ENCODE measurements around the gene PTPRT. TPM values are rescaled to one million over a fixed set of nuclear protein-coding genes. Genes with fewer than 3 reads are reported as not detected.

The PTPRT gene
- total and polyA plus RNA-seq, 7 donors, result under 0.01 to 0.09 (median 0.03) TPM; not detected in 1

GRCh38 chr20:43151256-43151655, 38.5 kb downstream of the PTPRT start:
- no peaks in the 10 kb centered on the region for H3K36me3 ChIP-seq (ENCODE audit: insufficient read depth in 1 of 2, low read depth in 1 of 2)
- H3K4me1 ChIP-seq, result no peaks in the 10 kb centered on the region
- H3K27ac ChIP-seq, result no peak overlapping the region
- no peak for DNase-seq
- H3K27me3 ChIP-seq (ENCODE audit: insufficient read depth in 3 of 3, low read length in 2 of 3), result peaks cover 0 to 2% (median 0%) of the 10 kb centered on the region in 3 donors
- H3K9me3 ChIP-seq, result no peaks in the 10 kb centered on the region
- 59 to 90% (median 80%) methylated on average over 2 of the region's 2 CpGs for WGBS, 3 donors
- no peak overlapping the region for H3K4me3 ChIP-seq
- TF ChIP-seq CTCF (IDR thresholded peaks at IDR 0.05), result no peak
- ATAC-seq, result no peak
- intact Hi-C loops (cut with DNase I), result no loop called here

GRCh38 chr20:43140726-43141125, 49.0 kb downstream of the PTPRT start:
- Histone ChIP-seq H3K9me3 (peaks cover 3% of the 10 kb centered on the region), H3K36me3 (ENCODE audit: insufficient read depth in 1 of 2, low read depth in 1 of 2) (no peaks in the 10 kb centered on the region), H3K4me1 (no peaks in the 10 kb centered on the region), H3K27me3 (ENCODE audit: insufficient read depth in 3 of 3, low read length in 2 of 3) (peaks cover 0 to 1% (median 0%) of the 10 kb centered on the region in 3 donors), H3K4me3 (no peak overlapping the region), H3K27ac (no peak overlapping the region)
- DNase-seq (no peak), ATAC-seq (no peak)
- WGBS, 3 donors, result 20 to 24% (median 21%) methylated on average over 2 of the region's 2 CpGs
- no peak for TF ChIP-seq CTCF (IDR thresholded peaks at IDR 0.05)
- intact Hi-C loops (cut with DNase I), result no loop called here

- DNase-seq (no peak), ATAC-seq (no peak)
- Histone ChIP-seq H3K27ac (no peak overlapping the region), H3K4me3 (no peak overlapping the region), H3K27me3 (ENCODE audit: insufficient read depth in 3 of 3, low read length in 2 of 3) (peaks cover 0 to 1% (median 0%) of the 10 kb centered on the region in 3 donors), H3K9me3 (no peaks in the 10 kb centered on the region), H3K4me1 (no peaks in the 10 kb centered on the region), H3K36me3 (ENCODE audit: insufficient read depth in 1 of 2, low read depth in 1 of 2) (no peaks in the 10 kb centered on the region)
- 49 to 67% (median 51%) methylated on average over 17 of the region's 17 CpGs for WGBS, 3 donors
- intact Hi-C loops (cut with DNase I), result no loop called here
- TF ChIP-seq CTCF (IDR thresholded peaks at IDR 0.05), result no peak
Observed at GRCh38 chr20:43138061-43138770, 51.5 kb downstream of the PTPRT start.

- Histone ChIP-seq H3K27me3 (ENCODE audit: insufficient read depth in 3 of 3, low read length in 2 of 3) (peaks cover 0 to 1% (median 0%) of the 10 kb centered on the region in 3 donors), H3K36me3 (ENCODE audit: insufficient read depth in 1 of 2, low read depth in 1 of 2) (no peaks in the 10 kb centered on the region), H3K9me3 (no peaks in the 10 kb centered on the region), H3K4me1 (no peaks in the 10 kb centered on the region), H3K27ac (no peak overlapping the region), H3K4me3 (no peak overlapping the region)
- WGBS, 3 donors, result 72 to 88% (median 88%) methylated on average over 1 of the region's 1 CpG
- no peak for TF ChIP-seq CTCF (IDR thresholded peaks at IDR 0.05)
- intact Hi-C loops (cut with DNase I), result no loop called here
- ATAC-seq (no peak), DNase-seq (no peak)
Observed at GRCh38 chr20:43137160-43137559, 52.5 kb downstream of the PTPRT start.

GRCh38 chr20:43124241-43124640, 65.5 kb downstream of the PTPRT start:
- no peak for TF ChIP-seq CTCF (IDR thresholded peaks at IDR 0.05)
- WGBS, 3 donors, result 22 to 35% (median 27%) methylated on average over 5 of the region's 5 CpGs
- H3K4me3 ChIP-seq, result no peak overlapping the region
- intact Hi-C loops (cut with DNase I), result no loop called here
- H3K27me3 ChIP-seq (ENCODE audit: insufficient read depth in 3 of 3, low read length in 2 of 3), result no peaks in the 10 kb centered on the region
- no peak for ATAC-seq
- H3K27ac ChIP-seq, result no peak overlapping the region
- no peak for DNase-seq
- no peaks in the 10 kb centered on the region for H3K4me1 ChIP-seq
- H3K9me3 ChIP-seq, result no peaks in the 10 kb centered on the region
- H3K36me3 ChIP-seq (ENCODE audit: insufficient read depth in 1 of 2, low read depth in 1 of 2), result no peaks in the 10 kb centered on the region
